Left lobe of liver (tissue), 2 donors: ENCODE results near the gene FFAR2. TPM values are rescaled to one million over a fixed set of nuclear protein-coding genes. Genes with fewer than 3 reads are reported as not detected.

Experiments used
- ATAC-seq: fragments of 200-7000 bp; cut with Tn5 transposase; one replicate; pipeline ENCODE4 v1.9.1; 2020; ENCODE audit warnings: mild to moderate bottlenecking, moderate library complexity
- DNase-seq: peaks from one replicate; pipeline ENCODE4 v3.0.0-alpha.2; 2020; ENCODE audit warnings: low spot score
- total RNA-seq: library from RNA; stranded (reverse); gene quantifications from one replicate; pipeline ENCODE4 v1.2.1, GENCODE V29; 2021
- donor health status: DM: no; HTN: no; CAD: no; lungs with moderate emphysema.
- donor health status: DM: no; HTN: yes; CAD: no.

FFAR2 gene
- total RNA-seq, 1 donor from 2014 or later, result not detected

GRCh38 chr19:35484252-35485036 is 36.4 kb downstream of the FFAR2 start:
- no peak for DNase-seq
- ATAC-seq, result no peak

- DNase-seq, result no peak
- peak; percentile 42 for ATAC-seq
Observed at GRCh38 chr19:35486268-35486708, 38.2 kb downstream of the FFAR2 start.

GRCh38 chr19:35487656-35488182 is 39.7 kb downstream of the FFAR2 start:
- no peak for DNase-seq
- ATAC-seq, result no peak

DNA sequence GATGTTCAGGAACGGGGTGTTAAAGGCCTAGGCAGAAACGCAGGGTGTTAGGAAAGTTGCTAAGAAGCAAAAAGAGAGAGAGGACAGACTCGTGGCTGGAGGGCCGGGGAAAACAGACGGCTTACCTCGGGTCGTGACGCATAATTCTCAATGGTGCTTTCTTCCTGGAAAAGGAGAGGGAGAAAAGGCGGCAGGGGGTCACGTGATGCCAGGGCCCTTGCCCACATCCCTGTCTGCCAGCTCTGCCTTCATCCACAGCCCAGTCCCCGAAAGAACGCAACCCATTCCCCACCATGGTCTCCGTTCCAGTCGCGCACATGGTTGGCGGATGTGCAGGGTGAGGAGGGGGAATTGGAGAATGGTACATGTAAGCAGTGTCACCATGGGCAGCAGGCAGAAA is 40.6 kb downstream of the FFAR2 start:
- ATAC-seq (no peak), DNase-seq (no peak)

DNA sequence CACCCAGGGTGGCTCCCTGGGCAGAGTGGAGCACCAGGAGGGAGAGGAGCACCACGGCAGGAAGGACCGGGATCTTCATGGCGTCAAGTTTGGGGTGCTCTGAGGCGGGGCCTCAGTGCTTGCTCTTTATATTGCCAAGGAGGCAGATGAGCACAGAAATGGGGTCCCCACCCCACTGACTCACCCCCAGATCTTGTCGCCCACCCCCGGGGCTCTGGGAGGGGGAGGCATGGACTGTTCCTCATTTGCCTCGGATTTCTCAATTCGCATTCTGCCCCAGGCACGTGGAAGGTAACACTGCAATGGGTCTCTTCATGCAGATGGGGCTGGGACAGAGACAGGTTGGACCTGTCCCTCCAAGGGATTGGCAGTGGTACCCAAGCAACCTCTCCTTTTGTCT is 42.3 kb downstream of the FFAR2 start, which contains the start of gene KRTDAP:
KRTDAP (minus strand) TSS at position 101 of the 400 bp plus-strand sequence; CDS start at position 79, 22 bp downstream.
- ATAC-seq (no peak), DNase-seq (no peak)

DNA sequence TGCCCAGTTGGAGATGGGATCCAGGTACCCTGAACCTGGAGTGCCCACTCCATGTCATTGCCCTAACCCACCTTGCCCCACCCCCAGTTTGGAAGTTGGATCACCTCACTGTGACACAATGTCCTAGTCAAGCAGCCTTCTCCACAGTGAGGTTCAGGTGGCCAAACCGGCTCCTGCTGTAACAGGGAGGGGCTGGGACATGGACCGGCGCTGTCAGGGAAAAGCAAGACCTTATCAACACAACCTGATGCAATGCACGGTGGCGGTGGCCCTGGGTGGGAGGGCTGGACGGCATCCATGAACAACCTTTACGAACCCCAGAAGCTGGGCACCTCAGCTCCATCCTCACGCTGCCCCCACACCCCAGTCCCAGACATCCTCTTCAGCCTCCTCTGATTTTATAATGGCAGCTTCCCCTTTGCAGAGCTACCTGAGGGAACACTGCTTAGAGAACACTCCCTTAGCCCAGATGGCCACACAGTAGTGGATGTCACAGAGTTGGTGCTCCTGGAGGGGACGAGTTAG is 43.8 kb downstream of the FFAR2 start:
- DNase-seq, result no peak
- no peak for ATAC-seq

DNA sequence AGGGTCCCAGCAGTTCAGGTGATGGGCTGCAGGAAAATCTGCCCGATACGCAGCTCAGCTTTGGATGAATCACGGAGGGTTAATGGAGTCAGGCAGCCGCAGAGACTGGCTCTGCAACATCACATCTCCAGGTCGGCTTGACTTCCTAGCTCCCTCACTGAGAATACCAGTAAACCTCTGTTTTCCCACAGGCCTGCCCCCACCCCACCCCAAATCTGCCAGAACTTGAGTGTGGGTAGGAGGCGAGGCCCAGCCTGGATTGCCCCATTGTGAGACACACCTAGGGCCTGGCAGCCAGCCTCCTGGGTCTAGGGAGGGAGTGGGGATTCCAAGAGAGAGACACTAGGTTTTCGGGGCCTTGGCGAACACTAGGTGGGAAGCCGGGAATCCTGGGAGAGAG is 45.9 kb downstream of the FFAR2 start:
- no peak for ATAC-seq
- DNase-seq, result no peak

DNA sequence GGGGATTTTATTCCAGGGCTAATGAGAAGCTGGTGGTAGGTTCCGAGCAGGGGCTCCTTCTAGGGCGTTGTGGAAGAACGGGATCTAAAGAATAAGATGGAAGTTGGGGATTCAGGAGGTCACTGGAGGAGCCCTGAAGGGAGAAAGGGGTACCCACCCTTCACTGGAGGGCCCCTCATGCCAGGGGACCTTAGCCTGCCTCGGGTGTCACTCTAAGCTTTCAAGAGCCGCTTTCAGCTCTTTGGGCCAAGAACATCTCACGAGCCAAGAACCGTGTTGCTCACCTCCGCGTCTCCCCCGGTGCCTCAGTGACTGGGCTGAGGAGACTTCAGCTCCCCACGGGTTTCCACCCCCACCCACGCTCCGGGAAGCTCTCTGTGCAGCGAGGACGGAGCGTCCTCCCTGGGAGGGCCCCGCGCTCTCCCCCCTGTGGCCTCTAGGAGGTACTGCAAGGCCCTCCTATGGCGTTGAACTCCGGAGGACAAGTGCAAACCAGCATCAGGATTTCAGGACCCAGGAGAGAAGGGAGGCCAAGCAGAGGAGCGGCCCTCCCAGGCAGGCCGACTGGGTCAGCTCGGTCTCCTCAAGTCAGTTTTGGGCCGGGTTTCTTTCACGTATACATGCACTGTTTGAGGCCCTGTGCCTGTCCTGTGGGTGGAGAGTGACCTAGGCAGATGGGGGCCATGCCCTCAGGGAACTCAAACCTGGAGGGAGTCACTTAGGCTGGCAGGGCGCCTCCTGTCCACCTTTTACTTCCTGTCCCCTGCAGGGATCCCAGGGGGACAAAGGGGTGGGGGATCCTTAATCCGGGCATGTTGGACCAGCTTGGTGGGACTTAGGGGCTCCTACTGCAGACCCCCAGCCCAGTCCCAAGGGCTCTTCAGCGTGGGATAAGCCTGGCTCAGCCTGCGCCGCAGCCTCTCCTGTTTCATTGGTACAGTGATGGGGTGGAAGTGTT is 47.3 kb downstream of the FFAR2 start:
- DNase-seq (peak; percentile 66), ATAC-seq (peak; percentile 98)

- ATAC-seq (no peak), DNase-seq (no peak)
Observed at GRCh38 chr19:35497406-35497805, 49.3 kb downstream of the FFAR2 start.

DNA sequence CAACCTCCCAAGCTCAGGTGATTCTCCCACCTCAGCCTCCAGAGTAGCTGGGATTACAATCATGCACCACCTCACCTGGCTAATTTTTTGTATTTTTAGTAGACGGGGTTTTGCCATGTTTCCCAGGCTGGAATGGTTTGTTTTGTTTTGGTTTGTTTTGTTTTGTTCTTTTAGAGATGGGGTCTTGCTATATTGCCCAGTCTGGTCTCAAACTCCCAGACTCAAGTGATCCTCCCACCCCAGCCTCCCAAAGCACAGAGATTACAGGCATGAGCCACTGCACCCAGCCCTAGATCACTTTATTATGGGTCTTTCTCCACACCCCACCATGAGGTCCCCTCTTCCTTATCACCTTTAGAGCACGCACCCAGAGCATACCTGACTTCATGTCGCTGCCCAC is 50.2 kb downstream of the FFAR2 start:
- ATAC-seq (no peak), DNase-seq (no peak)

DNA sequence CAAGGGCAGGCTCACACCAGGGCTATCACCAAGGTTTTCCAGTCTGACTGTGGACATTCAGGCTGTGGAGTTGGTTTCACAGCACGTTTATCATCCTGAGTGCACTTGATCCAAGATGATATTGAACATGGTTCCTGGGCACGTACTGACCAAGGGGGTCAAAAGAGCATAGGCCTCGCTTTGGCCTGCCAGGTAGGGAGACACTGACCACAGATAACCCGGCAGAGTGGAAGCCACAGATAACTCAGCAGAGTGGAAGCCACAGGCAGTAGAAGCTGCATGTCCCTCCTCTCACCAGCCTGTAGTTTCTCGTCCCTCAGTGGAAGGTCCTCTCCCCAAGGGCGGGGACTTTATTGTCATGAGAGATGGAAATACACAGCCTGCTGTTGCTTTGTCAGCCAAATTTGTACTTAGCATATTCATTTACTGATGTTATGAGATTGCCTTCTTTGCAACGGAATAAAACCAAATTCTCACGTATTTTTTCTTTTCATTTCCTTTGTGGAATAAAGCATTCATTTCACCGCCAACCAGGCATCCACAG is 51.0 kb downstream of the FFAR2 start:
- no peak for DNase-seq

DNA sequence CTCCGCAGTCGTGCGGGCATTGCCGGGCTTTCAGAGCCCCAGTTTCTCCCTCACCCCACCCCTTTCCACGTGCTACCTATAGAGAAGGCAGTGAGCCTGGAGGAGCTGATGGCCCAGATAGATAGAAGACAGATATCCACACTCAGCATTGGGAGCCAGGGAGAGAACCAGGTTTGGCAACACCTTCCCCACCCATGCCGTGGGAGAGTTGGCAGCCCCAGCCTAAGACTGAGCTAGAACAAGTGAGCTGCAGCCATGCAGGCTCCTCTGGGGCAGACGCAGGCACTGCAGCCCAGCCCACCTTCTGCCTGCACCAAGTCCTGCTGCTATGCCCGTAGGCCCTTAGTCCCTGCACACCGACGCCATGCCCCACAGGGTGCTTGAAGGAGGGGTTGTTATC is 52.6 kb downstream of the FFAR2 start:
- DNase-seq (no peak), ATAC-seq (no peak)

More for the DNA sequence above, 51.0 kb downstream of the FFAR2 start:
- peak; percentile 59 for ATAC-seq

Other genes with a start within 250 kb of the FFAR2 start
- not detected for gene FAM187B, start 219.5 kb upstream of the FFAR2 start, total RNA-seq
- gene LSR, start 199.3 kb upstream of the FFAR2 start, total RNA-seq, result 103 TPM
- 91.7 TPM for gene USF2, start 179.3 kb upstream of the FFAR2 start, total RNA-seq
- 37.2 TPM for gene HAMP, start 165.7 kb upstream of the FFAR2 start, total RNA-seq
- 0.81 TPM for gene MAG, start 156.1 kb upstream of the FFAR2 start, total RNA-seq
- 1.2 TPM for gene CD22, start 119.1 kb upstream of the FFAR2 start, total RNA-seq
- gene FFAR1, start 100.4 kb upstream of the FFAR2 start, total RNA-seq, result not detected
- not detected for gene FFAR3, start 89.8 kb upstream of the FFAR2 start, total RNA-seq
- gene GPR42, start 77.2 kb upstream of the FFAR2 start, total RNA-seq, result not detected
- gene KRTDAP, start 42.2 kb downstream of the FFAR2 start, total RNA-seq, result not detected
- gene DMKN, start 65.4 kb downstream of the FFAR2 start, total RNA-seq, result 2.0 TPM
- gene SBSN, start 80.1 kb downstream of the FFAR2 start, total RNA-seq, result not detected
- not detected for gene GAPDHS, start 85.2 kb downstream of the FFAR2 start, total RNA-seq
- 26.6 TPM for gene TMEM147, start 97.4 kb downstream of the FFAR2 start, total RNA-seq
- gene ATP4A, start 115.4 kb downstream of the FFAR2 start, total RNA-seq, result not detected
- not detected for gene PMIS2, start 137.9 kb downstream of the FFAR2 start, total RNA-seq
- 5.7 TPM for gene HAUS5, start 164.5 kb downstream of the FFAR2 start, total RNA-seq
- gene RBM42, start 180.8 kb downstream of the FFAR2 start, total RNA-seq, result 30.7 TPM
- gene ETV2, start 193.5 kb downstream of the FFAR2 start, total RNA-seq, result 0.48 TPM
- 196 TPM for gene COX6B1, start 200.1 kb downstream of the FFAR2 start, total RNA-seq
- gene UPK1A, start 218.3 kb downstream of the FFAR2 start, total RNA-seq, result not detected